Astrocyte (in vitro differentiated cells and primary cell): ENCODE measurements around the gene RAPGEF3.

ENCODE experiments used
- EZH2 ChIP-seq: IDR thresholded peaks from 2 replicates; pipeline ENCODE4 v1.6.1; 2012; ENCODE audit warnings: mild to moderate bottlenecking, low read length, inconsistent platforms; ENCODE audit not compliant: insufficient read depth
- TF ChIP-seq, protein P1 (sequence below): IDR thresholded peaks from 2 replicates; pipeline ENCODE4 v1.5.1; 2011; ENCODE audit warnings: low read depth, mild to moderate bottlenecking, inconsistent platforms, low read length, moderate library complexity; ENCODE audit not compliant: insufficient read depth

DNA sequence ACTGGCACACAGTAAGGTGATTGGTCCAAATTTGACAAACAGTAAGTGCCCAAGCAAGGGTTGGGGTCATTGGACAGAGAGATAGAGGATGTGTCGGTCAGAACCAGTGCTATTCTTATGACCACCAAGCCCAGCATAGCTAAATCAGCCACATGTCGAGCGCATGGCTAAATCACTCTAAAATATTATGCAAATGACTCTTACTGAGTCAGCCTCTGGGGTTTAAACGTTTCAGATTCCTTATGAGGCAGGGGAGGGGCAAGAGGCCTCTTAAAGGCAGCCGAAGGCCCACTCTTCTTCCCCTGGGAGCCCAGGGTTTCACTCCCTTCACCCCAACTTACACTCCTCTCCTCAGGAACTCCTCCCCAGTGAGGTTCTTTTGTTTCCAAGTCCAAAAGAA is 32.8 kb downstream of the RAPGEF3 start:
- TF ChIP-seq, protein P1, sequence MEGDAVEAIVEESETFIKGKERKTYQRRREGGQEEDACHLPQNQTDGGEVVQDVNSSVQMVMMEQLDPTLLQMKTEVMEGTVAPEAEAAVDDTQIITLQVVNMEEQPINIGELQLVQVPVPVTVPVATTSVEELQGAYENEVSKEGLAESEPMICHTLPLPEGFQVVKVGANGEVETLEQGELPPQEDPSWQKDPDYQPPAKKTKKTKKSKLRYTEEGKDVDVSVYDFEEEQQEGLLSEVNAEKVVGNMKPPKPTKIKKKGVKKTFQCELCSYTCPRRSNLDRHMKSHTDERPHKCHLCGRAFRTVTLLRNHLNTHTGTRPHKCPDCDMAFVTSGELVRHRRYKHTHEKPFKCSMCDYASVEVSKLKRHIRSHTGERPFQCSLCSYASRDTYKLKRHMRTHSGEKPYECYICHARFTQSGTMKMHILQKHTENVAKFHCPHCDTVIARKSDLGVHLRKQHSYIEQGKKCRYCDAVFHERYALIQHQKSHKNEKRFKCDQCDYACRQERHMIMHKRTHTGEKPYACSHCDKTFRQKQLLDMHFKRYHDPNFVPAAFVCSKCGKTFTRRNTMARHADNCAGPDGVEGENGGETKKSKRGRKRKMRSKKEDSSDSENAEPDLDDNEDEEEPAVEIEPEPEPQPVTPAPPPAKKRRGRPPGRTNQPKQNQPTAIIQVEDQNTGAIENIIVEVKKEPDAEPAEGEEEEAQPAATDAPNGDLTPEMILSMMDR: no peak
- TF ChIP-seq EZH2: no peak
